Vagina (tissue), 2 donors: ENCODE measurements around the gene SLC35A1. TPM values are rescaled to one million over a fixed set of nuclear protein-coding genes. Genes with fewer than 3 reads are reported as not detected.

Source experiments
- DNase-seq, 2 donors: peaks; one replicate each; pipeline ENCODE4 v3.0.0-alpha.2; 2017; ENCODE audit errors: extremely low spot score in 2 of 2
- H3K27ac ChIP-seq: fragments of 200-600 bp; sonication (generic); one replicate; pipeline ENCODE4 v1.5.1; 2019
- H3K27me3 ChIP-seq: fragments of 200-600 bp; sonication (generic); one replicate; pipeline ENCODE4 v1.5.1; 2019
- H3K36me3 ChIP-seq, 2 donors: fragments of 200-600 bp; sonication (generic); one replicate each; pipeline ENCODE4 v1.5.1; 2017 to 2019
- H3K4me1 ChIP-seq: fragments of 200-600 bp; sonication (generic); one replicate; pipeline ENCODE4 v1.5.1; 2019
- H3K4me3 ChIP-seq, 2 donors: fragments of 200-600 bp; sonication (generic); 1 replicate in 1 of 2; 2 replicates in 1 of 2; pipeline ENCODE4 v1.5.1; 2016 to 2019
- H3K9me3 ChIP-seq: fragments of 200-600 bp; sonication (generic); one replicate; pipeline ENCODE4 v1.5.1; 2019
- CTCF ChIP-seq, 3 experiments: fragments of 450-650 bp in 2 of 3; fragments of 200-600 bp in 1 of 3; sonication (generic) in 1 of 3; IDR thresholded peaks; one replicate each; pipeline ENCODE4 v1.5.1; 2017 to 2019; ENCODE audit warnings: antibody characterized with exemption in 3 of 3, mild to moderate bottlenecking in 2 of 3, moderate library complexity in 2 of 3
- POLR2A ChIP-seq, 2 donors: fragments of 450-650 bp; IDR thresholded peaks; one replicate each; pipeline ENCODE4 v1.6.1; 2017; ENCODE audit warnings: antibody characterized with exemption in 2 of 2, mild to moderate bottlenecking in 2 of 2, moderate library complexity in 2 of 2
- POLR2AphosphoS5 ChIP-seq, 2 donors: sonication (generic); formaldehyde crosslinking; IDR thresholded peaks; one replicate each; pipeline ENCODE4 v1.9.0; 2017; ENCODE audit warnings: antibody characterized with exemption in 2 of 2, mild to moderate bottlenecking in 2 of 2, low read depth in 1 of 2; ENCODE audit not compliant: insufficient read depth in 1 of 2
- intact Hi-C: fragments of 100-400 bp; cut with DNase I; formaldehyde crosslinking; loops from one replicate; pipeline ENCODE4 v1.15.1; 2023
- total RNA-seq: library from RNA; depleted of rRNA; stranded (reverse); fragments of >200 nt; gene quantifications from one replicate; pipeline ENCODE4 v1.2.3, GENCODE V29; 2016

Gene SLC35A1
- total RNA-seq, 1 donor from 2014 or later = 13.3 TPM

- TF ChIP-seq POLR2A (IDR thresholded peaks at IDR 0.05) (no peak), CTCF (IDR thresholded peaks at IDR 0.05) (no peak), POLR2AphosphoS5 (IDR thresholded peaks at IDR 0.05; ENCODE audit: insufficient read depth in 1 of 2, low read depth in 1 of 2) (no peak)
Measured at GRCh38 chr6:87543696-87544473, 71.1 kb downstream of the SLC35A1 start.

GRCh38 chr6:87544474-87544735, 71.6 kb downstream of the SLC35A1 start:
- Histone ChIP-seq H3K27me3 (no peaks in the 10 kb centered on the region), H3K4me3 (no peak overlapping the region), H3K27ac (no peak overlapping the region), H3K36me3 (peaks cover 0 to 40% of the 10 kb centered on the region in 2 donors), H3K4me1 (no peaks in the 10 kb centered on the region), H3K9me3 (no peaks in the 10 kb centered on the region)
- DNase-seq = no peak
- intact Hi-C loops = no loop called here
- TF ChIP-seq POLR2A (IDR thresholded peaks at IDR 0.05) = no peak
- no peak for TF ChIP-seq POLR2AphosphoS5 (IDR thresholded peaks at IDR 0.05; ENCODE audit: insufficient read depth in 1 of 2, low read depth in 1 of 2)
- no peak for TF ChIP-seq CTCF (IDR thresholded peaks at IDR 0.05)

More at GRCh38 chr6:87543696-87544473, 71.1 kb downstream of the SLC35A1 start:
- DNase-seq = no peak
- no peak overlapping the region for H3K27ac ChIP-seq
- H3K36me3 ChIP-seq = peaks cover 0 to 40% of the 10 kb centered on the region in 2 donors
- H3K4me1 ChIP-seq = no peaks in the 10 kb centered on the region
- H3K27me3 ChIP-seq = no peaks in the 10 kb centered on the region
- H3K4me3 ChIP-seq = no peak overlapping the region
- no peaks in the 10 kb centered on the region for H3K9me3 ChIP-seq
- intact Hi-C loops = no loop called here

GRCh38 chr6:87551799-87552198, 79.0 kb downstream of the SLC35A1 start:
- intact Hi-C loops = no loop called here
- TF ChIP-seq CTCF (IDR thresholded peaks at IDR 0.05) = no peak
- TF ChIP-seq POLR2AphosphoS5 (IDR thresholded peaks at IDR 0.05; ENCODE audit: insufficient read depth in 1 of 2, low read depth in 1 of 2) = no peak
- no peak for TF ChIP-seq POLR2A (IDR thresholded peaks at IDR 0.05)
- DNase-seq = no peak
- Histone ChIP-seq H3K9me3 (no peaks in the 10 kb centered on the region), H3K27ac (no peak overlapping the region), H3K4me3 (no peak overlapping the region), H3K36me3 (peaks cover 0 to 27% of the 10 kb centered on the region in 2 donors), H3K27me3 (no peaks in the 10 kb centered on the region), H3K4me1 (no peaks in the 10 kb centered on the region)

- Histone ChIP-seq H3K4me1 (no peaks in the 10 kb centered on the region), H3K36me3 (peaks cover 0 to 23% of the 10 kb centered on the region in 2 donors), H3K27ac (no peak overlapping the region), H3K9me3 (no peaks in the 10 kb centered on the region), H3K27me3 (no peaks in the 10 kb centered on the region), H3K4me3 (no peak overlapping the region)
- no peak for DNase-seq
- TF ChIP-seq CTCF (IDR thresholded peaks at IDR 0.05) (no peak), POLR2A (IDR thresholded peaks at IDR 0.05) (no peak), POLR2AphosphoS5 (IDR thresholded peaks at IDR 0.05; ENCODE audit: insufficient read depth in 1 of 2, low read depth in 1 of 2) (no peak)
- intact Hi-C loops = no loop called here
Measured at GRCh38 chr6:87553159-87553765, 80.5 kb downstream of the SLC35A1 start.

GRCh38 chr6:87555506-87555905, 82.7 kb downstream of the SLC35A1 start:
- Histone ChIP-seq H3K27me3 (no peaks in the 10 kb centered on the region), H3K27ac (no peak overlapping the region), H3K36me3 (peaks cover 0 to 13% of the 10 kb centered on the region in 2 donors), H3K9me3 (no peaks in the 10 kb centered on the region), H3K4me1 (no peaks in the 10 kb centered on the region), H3K4me3 (no peak overlapping the region)
- intact Hi-C loops = no loop called here
- TF ChIP-seq POLR2A (IDR thresholded peaks at IDR 0.05) (no peak), CTCF (IDR thresholded peaks at IDR 0.05) (no peak), POLR2AphosphoS5 (IDR thresholded peaks at IDR 0.05; ENCODE audit: insufficient read depth in 1 of 2, low read depth in 1 of 2) (no peak)
- no peak for DNase-seq
